Fibroblast of pulmonary artery (primary cell): ENCODE results near the gene KCNQ5.

ENCODE experiments used
- DNase-seq: peaks from one replicate; pipeline ENCODE4 v3.0.0-alpha.2; 2010; ENCODE audit warnings: low read depth
- H3K4me3 ChIP-seq: replicated peaks from 2 replicates; pipeline ENCODE4 v1.5.1; 2011; ENCODE audit warnings: low read depth, mild to moderate bottlenecking, control low read depth, low read length, moderate library complexity
- CTCF ChIP-seq: IDR thresholded peaks from 2 replicates; pipeline ENCODE4 v1.5.1; 2011; ENCODE audit warnings: mild to moderate bottlenecking, control low read depth, low read length, inconsistent platforms; ENCODE audit errors: missing control alignments

The KCNQ5 gene

GRCh38 chr6:72770959-72771358 lies 149.1 kb downstream of the KCNQ5 start:
- no peak overlapping the region for H3K4me3 ChIP-seq
- no peak for DNase-seq
- TF ChIP-seq CTCF = no peak

- DNase-seq = no peak
- TF ChIP-seq CTCF = no peak
- no peak overlapping the region for H3K4me3 ChIP-seq
These were observed 154.6 kb downstream of the KCNQ5 start for GRCh38 chr6:72776456-72776855.

- H3K4me3 ChIP-seq = no peak overlapping the region
- no peak for DNase-seq
- no peak for TF ChIP-seq CTCF
These were observed 159.8 kb downstream of the KCNQ5 start for GRCh38 chr6:72781624-72782023.

GRCh38 chr6:72783035-72783434 lies 161.2 kb downstream of the KCNQ5 start:
- TF ChIP-seq CTCF = no peak
- peak; percentile 66 for DNase-seq
- no peak overlapping the region for H3K4me3 ChIP-seq

- DNase-seq = peak; percentile 82
- H3K4me3 ChIP-seq = no peak overlapping the region
- TF ChIP-seq CTCF = no peak
These were observed 161.8 kb downstream of the KCNQ5 start for GRCh38 chr6:72783666-72784065.

GRCh38 chr6:72784071-72784470 lies 162.2 kb downstream of the KCNQ5 start:
- DNase-seq = peak; percentile 28
- no peak for TF ChIP-seq CTCF
- no peak overlapping the region for H3K4me3 ChIP-seq

GRCh38 chr6:72784581-72784980 lies 162.7 kb downstream of the KCNQ5 start:
- no peak for TF ChIP-seq CTCF
- H3K4me3 ChIP-seq = no peak overlapping the region
- DNase-seq = peak; percentile 48
